Measurements from ENCODE around the gene NHS. TPM values are rescaled to one million over a fixed set of nuclear protein-coding genes. Genes with fewer than 3 reads are reported as not detected.

NHS gene
- total RNA-seq, 1 experiment from 2014 or later, result 5.7 TPM

DNA sequence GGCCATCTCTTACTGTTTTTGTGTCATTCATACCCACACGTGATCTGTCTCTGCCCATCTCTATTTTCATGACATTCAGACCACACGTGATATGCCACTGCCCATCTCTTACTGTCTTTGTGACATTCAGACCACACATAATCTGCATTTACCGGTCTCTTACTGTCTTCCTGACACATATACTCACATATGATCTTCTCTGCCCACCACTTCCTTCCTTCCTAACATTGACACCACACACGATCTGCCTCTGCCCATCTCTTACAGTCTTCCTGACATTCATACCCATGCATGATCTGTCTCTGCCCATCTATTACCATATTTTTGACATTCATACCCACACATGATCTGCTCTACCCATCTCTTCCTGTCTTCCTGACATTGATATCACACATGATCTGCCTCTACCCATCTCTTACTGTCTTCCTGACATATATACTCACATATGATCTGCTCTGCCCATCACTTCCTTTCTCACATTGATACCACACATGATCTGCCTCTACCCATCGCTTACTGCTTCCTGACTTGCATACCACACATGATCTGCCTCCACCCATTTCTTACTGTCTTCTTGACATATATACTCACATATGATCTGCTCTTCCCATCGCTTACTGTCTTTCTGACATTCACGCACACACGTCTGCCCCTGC is 398.3 kb downstream of the NHS start:
- no peak overlapping the region for H3K27ac ChIP-seq (ENCODE audit: low read depth, low read length)
- CTCF ChIA-PET, result no interaction called here
- no peaks in the 10 kb centered on the region for H3K36me3 ChIP-seq (ENCODE audit: control insufficient read depth in 1 of 2, insufficient read depth in 2 of 2, low read length in 2 of 2)
- RAD21 ChIA-PET (ENCODE audit: low non-redundant PET in 1 of 2, low total read pairs in 2 of 2, uncharacterized antibody in 2 of 2, unreplicated experiment in 2 of 2), result no interaction called here
- H3K9me3 ChIP-seq (ENCODE audit: control insufficient read depth in 1 of 2, insufficient read depth in 1 of 2, low read depth in 1 of 2, low read length in 2 of 2), result no peaks in the 10 kb centered on the region
- H3K79me2 ChIP-seq (ENCODE audit: insufficient read depth, low read length), result no peaks in the 10 kb centered on the region
- no peak overlapping the region for H3K4me3 ChIP-seq (replicated peaks in 1 of 2; ENCODE audit: low read depth in 1 of 2, low read length in 2 of 2)
- no peaks in the 10 kb centered on the region for H4K20me1 ChIP-seq (ENCODE audit: insufficient read depth)
- H3K27me3 ChIP-seq (ENCODE audit: insufficient read depth, low read length), result peaks cover 34% of the 10 kb centered on the region; the same call in 1 of the 2 replicates
- TF ChIP-seq POLR2AphosphoS5 (IDR thresholded peaks at IDR 0.05; ENCODE audit: low read depth, low read length) (no peak), ZFX (IDR thresholded peaks at IDR 0.05) (no peak), CEBPB (IDR thresholded peaks at IDR 0.05; ENCODE audit: low read depth) (no peak)
- TF ChIP-seq, protein P1, sequence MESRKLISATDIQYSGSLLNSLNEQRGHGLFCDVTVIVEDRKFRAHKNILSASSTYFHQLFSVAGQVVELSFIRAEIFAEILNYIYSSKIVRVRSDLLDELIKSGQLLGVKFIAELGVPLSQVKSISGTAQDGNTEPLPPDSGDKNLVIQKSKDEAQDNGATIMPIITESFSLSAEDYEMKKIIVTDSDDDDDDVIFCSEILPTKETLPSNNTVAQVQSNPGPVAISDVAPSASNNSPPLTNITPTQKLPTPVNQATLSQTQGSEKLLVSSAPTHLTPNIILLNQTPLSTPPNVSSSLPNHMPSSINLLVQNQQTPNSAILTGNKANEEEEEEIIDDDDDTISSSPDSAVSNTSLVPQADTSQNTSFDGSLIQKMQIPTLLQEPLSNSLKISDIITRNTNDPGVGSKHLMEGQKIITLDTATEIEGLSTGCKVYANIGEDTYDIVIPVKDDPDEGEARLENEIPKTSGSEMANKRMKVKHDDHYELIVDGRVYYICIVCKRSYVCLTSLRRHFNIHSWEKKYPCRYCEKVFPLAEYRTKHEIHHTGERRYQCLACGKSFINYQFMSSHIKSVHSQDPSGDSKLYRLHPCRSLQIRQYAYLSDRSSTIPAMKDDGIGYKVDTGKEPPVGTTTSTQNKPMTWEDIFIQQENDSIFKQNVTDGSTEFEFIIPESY (IDR thresholded peaks at IDR 0.05; ENCODE audit: extremely low read depth, insufficient replicate concordance, low read length), result no peak
- no peak overlapping the region for H3K4me2 ChIP-seq (ENCODE audit: low read length)
- intact Hi-C loops (cut with micrococcal nuclease), result no loop called here
- H3K4me1 ChIP-seq (ENCODE audit: control insufficient read depth in 1 of 2, insufficient read depth in 2 of 2, low read length in 2 of 2), result no peaks in the 10 kb centered on the region
- BruUV-seq (replicated peaks), result no TSS peak
- DNase-seq (ENCODE audit: low read depth, low spot score) (no peak), ATAC-seq (no peak)
- H3K9me2 ChIP-seq (ENCODE audit: insufficient read depth), result no peaks in the 10 kb centered on the region
- no peak overlapping the region for H3K9ac ChIP-seq (ENCODE audit: low read length)
- POLR2A ChIA-PET, result no interaction called here
- no peak overlapping the region for H2AFZ ChIP-seq (ENCODE audit: low read depth, low read length, poor library complexity, severe bottlenecking)

DNA sequence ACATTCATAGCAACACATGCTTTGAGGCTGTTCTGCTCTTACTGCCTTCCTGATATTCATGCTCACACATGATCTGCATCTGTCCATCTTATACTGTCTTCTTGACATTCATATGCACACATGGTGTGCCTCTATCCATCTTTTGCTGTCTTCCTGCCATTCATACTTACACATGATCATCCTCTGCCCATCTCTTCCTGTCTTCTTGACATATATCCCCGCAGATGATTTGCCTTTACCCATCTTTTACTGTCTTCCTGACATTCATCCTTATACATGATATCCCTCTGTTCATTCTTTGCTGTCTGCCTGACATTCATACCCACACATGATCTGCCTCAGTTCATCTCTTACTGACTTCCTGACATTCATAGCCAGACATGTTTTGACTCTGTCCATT is 399.1 kb downstream of the NHS start:
- Histone ChIP-seq H3K79me2 (ENCODE audit: insufficient read depth, low read length) (no peaks in the 10 kb centered on the region), H3K27me3 (ENCODE audit: insufficient read depth, low read length) (peaks cover 34% of the 10 kb centered on the region; the same call in 1 of the 2 replicates), H3K4me1 (ENCODE audit: control insufficient read depth in 1 of 2, insufficient read depth in 2 of 2, low read length in 2 of 2) (no peaks in the 10 kb centered on the region), H2AFZ (ENCODE audit: low read depth, low read length, poor library complexity, severe bottlenecking) (no peak overlapping the region), H3K9me2 (ENCODE audit: insufficient read depth) (no peaks in the 10 kb centered on the region), H3K36me3 (ENCODE audit: control insufficient read depth in 1 of 2, insufficient read depth in 2 of 2, low read length in 2 of 2) (no peaks in the 10 kb centered on the region), H3K27ac (ENCODE audit: low read depth, low read length) (no peak overlapping the region), H3K9ac (ENCODE audit: low read length) (no peak overlapping the region), H3K4me3 (replicated peaks in 1 of 2; ENCODE audit: low read depth in 1 of 2, low read length in 2 of 2) (no peak overlapping the region), H3K4me2 (ENCODE audit: low read length) (no peak overlapping the region), H4K20me1 (ENCODE audit: insufficient read depth) (no peaks in the 10 kb centered on the region), H3K9me3 (ENCODE audit: control insufficient read depth in 1 of 2, insufficient read depth in 1 of 2, low read depth in 1 of 2, low read length in 2 of 2) (no peaks in the 10 kb centered on the region)
- DNase-seq (ENCODE audit: low read depth, low spot score) (no peak), ATAC-seq (no peak)
- POLR2A ChIA-PET, result no interaction called here
- RAD21 ChIA-PET (ENCODE audit: low non-redundant PET in 1 of 2, low total read pairs in 2 of 2, uncharacterized antibody in 2 of 2, unreplicated experiment in 2 of 2), result no interaction called here
- CTCF ChIA-PET, result no interaction called here
- TF ChIP-seq, protein P2, sequence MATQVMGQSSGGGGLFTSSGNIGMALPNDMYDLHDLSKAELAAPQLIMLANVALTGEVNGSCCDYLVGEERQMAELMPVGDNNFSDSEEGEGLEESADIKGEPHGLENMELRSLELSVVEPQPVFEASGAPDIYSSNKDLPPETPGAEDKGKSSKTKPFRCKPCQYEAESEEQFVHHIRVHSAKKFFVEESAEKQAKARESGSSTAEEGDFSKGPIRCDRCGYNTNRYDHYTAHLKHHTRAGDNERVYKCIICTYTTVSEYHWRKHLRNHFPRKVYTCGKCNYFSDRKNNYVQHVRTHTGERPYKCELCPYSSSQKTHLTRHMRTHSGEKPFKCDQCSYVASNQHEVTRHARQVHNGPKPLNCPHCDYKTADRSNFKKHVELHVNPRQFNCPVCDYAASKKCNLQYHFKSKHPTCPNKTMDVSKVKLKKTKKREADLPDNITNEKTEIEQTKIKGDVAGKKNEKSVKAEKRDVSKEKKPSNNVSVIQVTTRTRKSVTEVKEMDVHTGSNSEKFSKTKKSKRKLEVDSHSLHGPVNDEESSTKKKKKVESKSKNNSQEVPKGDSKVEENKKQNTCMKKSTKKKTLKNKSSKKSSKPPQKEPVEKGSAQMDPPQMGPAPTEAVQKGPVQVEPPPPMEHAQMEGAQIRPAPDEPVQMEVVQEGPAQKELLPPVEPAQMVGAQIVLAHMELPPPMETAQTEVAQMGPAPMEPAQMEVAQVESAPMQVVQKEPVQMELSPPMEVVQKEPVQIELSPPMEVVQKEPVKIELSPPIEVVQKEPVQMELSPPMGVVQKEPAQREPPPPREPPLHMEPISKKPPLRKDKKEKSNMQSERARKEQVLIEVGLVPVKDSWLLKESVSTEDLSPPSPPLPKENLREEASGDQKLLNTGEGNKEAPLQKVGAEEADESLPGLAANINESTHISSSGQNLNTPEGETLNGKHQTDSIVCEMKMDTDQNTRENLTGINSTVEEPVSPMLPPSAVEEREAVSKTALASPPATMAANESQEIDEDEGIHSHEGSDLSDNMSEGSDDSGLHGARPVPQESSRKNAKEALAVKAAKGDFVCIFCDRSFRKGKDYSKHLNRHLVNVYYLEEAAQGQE (IDR thresholded peaks at IDR 0.05; ENCODE audit: low read depth), result no peak
- TF ChIP-seq FOSL1 (IDR thresholded peaks at IDR 0.05; ENCODE audit: low read depth) (no peak), ELF1 (IDR thresholded peaks at IDR 0.05; ENCODE audit: borderline replicate concordance, low read depth) (no peak), EGR1 (IDR thresholded peaks at IDR 0.05; ENCODE audit: low read depth) (no peak), CEBPB (IDR thresholded peaks at IDR 0.05; ENCODE audit: low read depth) (no peak), RAD21 (IDR thresholded peaks at IDR 0.05; ENCODE audit: low read depth) (no peak), POLR2AphosphoS5 (IDR thresholded peaks at IDR 0.05; ENCODE audit: low read depth, low read length) (no peak), TCF7L2 (IDR thresholded peaks at IDR 0.05; ENCODE audit: borderline replicate concordance, extremely low read depth, insufficient read depth, insufficient read length) (no peak), EZH2phosphoT487 (IDR thresholded peaks at IDR 0.05; ENCODE audit: borderline replicate concordance) (no peak)
- TF ChIP-seq, protein P1 (IDR thresholded peaks at IDR 0.05; ENCODE audit: extremely low read depth, insufficient replicate concordance, low read length), result no peak
- BruUV-seq (replicated peaks), result no TSS peak
- intact Hi-C loops (cut with micrococcal nuclease), result no loop called here
